Activated CD4-positive, alpha-beta T cell treated with anti-CD3 and anti-CD28 coated beads, Interleukin-2, amount 10 ng/mL, durations not matched to agents 24 days and 14 days (primary cell): ENCODE data around the gene NUDT4. TPM values are rescaled to one million over a fixed set of nuclear protein-coding genes. Genes with fewer than 3 reads are reported as not detected.
"Not testable (repeated sequence)": the region's sequence is repeated elsewhere in the genome, so short reads cannot be mapped to it uniquely, and the experiment has no call there.

ENCODE experiments used
- DNase-seq: peaks from one replicate; pipeline ENCODE4 v3.0.0; 2022
- H3K27ac Mint-ChIP-seq: one replicate; pipeline ENCODE4 v1.8.0; 2022; ENCODE audit warnings: mild to moderate bottlenecking, mixed read lengths
- H3K27me3 Mint-ChIP-seq: one replicate; pipeline ENCODE4 v1.8.0; 2022; ENCODE audit warnings: mixed read lengths
- H3K36me3 Mint-ChIP-seq: one replicate; pipeline ENCODE4 v1.8.0; 2022; ENCODE audit warnings: low read depth, mild to moderate bottlenecking, mixed read lengths
- H3K4me1 Mint-ChIP-seq: one replicate; pipeline ENCODE4 v1.8.0; 2021; ENCODE audit warnings: mixed read lengths
- H3K4me3 Mint-ChIP-seq: one replicate; pipeline ENCODE4 v1.8.0; 2022; ENCODE audit warnings: mild to moderate bottlenecking, moderate library complexity, mixed read lengths
- H3K9me3 Mint-ChIP-seq: one replicate; pipeline ENCODE4 v1.8.0; 2021; ENCODE audit warnings: mixed read lengths
- intact Hi-C: fragments of 100-400 bp; cut with micrococcal nuclease; formaldehyde crosslinking; loops from one replicate; pipeline ENCODE4 v1.15.1; 2023
- total RNA-seq: library from RNA; stranded (reverse); gene quantifications from 2 replicates; pipeline ENCODE4 v1.2.3, GENCODE V29; 2022

NUDT4 gene
- total RNA-seq, 1 donor from 2014 or later = 86.6 TPM

GRCh38 chr12:93399183-93399863 lies 21.6 kb downstream of the NUDT4 start:
- intact Hi-C loops = loop anchor here (5.0 kb wide), 1 partner anchor 372 kb away; no protein-coding TSS in a partner anchor

GRCh38 chr12:93402333-93403311 lies 24.9 kb downstream of the NUDT4 start:
- H3K9me3 Mint-ChIP-seq = no peaks in the 10 kb centered on the region
- no peak overlapping the region for H3K4me3 Mint-ChIP-seq
- peak overlapping the region; percentile 24 for H3K27ac Mint-ChIP-seq
- H3K27me3 Mint-ChIP-seq = no peaks in the 10 kb centered on the region
- no peak for DNase-seq
- peaks cover 42% of the 10 kb centered on the region for H3K36me3 Mint-ChIP-seq
- intact Hi-C loops = no loop called here
- H3K4me1 Mint-ChIP-seq = peaks cover 10% of the 10 kb centered on the region

More at GRCh38 chr12:93399183-93399863, 21.6 kb downstream of the NUDT4 start:
- not testable (repeated sequence) for H3K27me3 Mint-ChIP-seq, H3K4me1 Mint-ChIP-seq, H3K4me3 Mint-ChIP-seq, H3K27ac Mint-ChIP-seq, H3K9me3 Mint-ChIP-seq, DNase-seq
- H3K36me3 Mint-ChIP-seq = peaks cover 29% of the 10 kb centered on the region

GRCh38 chr12:93403988-93404803 lies 26.5 kb downstream of the NUDT4 start:
- peaks cover 20% of the 10 kb centered on the region for H3K4me1 Mint-ChIP-seq
- no peaks in the 10 kb centered on the region for H3K9me3 Mint-ChIP-seq
- no peak overlapping the region for H3K27ac Mint-ChIP-seq
- H3K27me3 Mint-ChIP-seq = no peaks in the 10 kb centered on the region
- no peak overlapping the region for H3K4me3 Mint-ChIP-seq
- intact Hi-C loops = no loop called here
- H3K36me3 Mint-ChIP-seq = peaks cover 50% of the 10 kb centered on the region
- no peak for DNase-seq

GRCh38 chr12:93404961-93405849 lies 27.5 kb downstream of the NUDT4 start:
- intact Hi-C loops = no loop called here
- no peak overlapping the region for H3K27ac Mint-ChIP-seq
- no peak overlapping the region for H3K4me3 Mint-ChIP-seq
- no peak for DNase-seq
- H3K4me1 Mint-ChIP-seq = peaks cover 20% of the 10 kb centered on the region
- H3K36me3 Mint-ChIP-seq = peaks cover 55% of the 10 kb centered on the region
- no peaks in the 10 kb centered on the region for H3K9me3 Mint-ChIP-seq
- no peaks in the 10 kb centered on the region for H3K27me3 Mint-ChIP-seq

GRCh38 chr12:93407054-93407962 lies 29.6 kb downstream of the NUDT4 start:
- Mint-ChIP-seq H3K27me3 (no peaks in the 10 kb centered on the region), H3K4me3 (no peak overlapping the region), H3K4me1 (peaks cover 29% of the 10 kb centered on the region), H3K27ac (peak overlapping the region; percentile 22), H3K9me3 (no peaks in the 10 kb centered on the region), H3K36me3 (peaks cover 72% of the 10 kb centered on the region)
- DNase-seq = no peak
- intact Hi-C loops = no loop called here

GRCh38 chr12:93407963-93408283 lies 30.2 kb downstream of the NUDT4 start:
- intact Hi-C loops = no loop called here

GRCh38 chr12:93408813-93409212 lies 31.1 kb downstream of the NUDT4 start:
- intact Hi-C loops = no loop called here
- no peaks in the 10 kb centered on the region for H3K27me3 Mint-ChIP-seq
- no peak overlapping the region for H3K4me3 Mint-ChIP-seq
- DNase-seq = no peak
- no peaks in the 10 kb centered on the region for H3K9me3 Mint-ChIP-seq
- peak overlapping the region; percentile 44 for H3K27ac Mint-ChIP-seq
- peaks cover 70% of the 10 kb centered on the region for H3K36me3 Mint-ChIP-seq
- H3K4me1 Mint-ChIP-seq = peaks cover 37% of the 10 kb centered on the region

More at GRCh38 chr12:93407963-93408283, 30.2 kb downstream of the NUDT4 start:
- H3K27ac Mint-ChIP-seq = peak overlapping the region; percentile 22
- H3K4me1 Mint-ChIP-seq = peaks cover 29% of the 10 kb centered on the region
- H3K9me3 Mint-ChIP-seq = no peaks in the 10 kb centered on the region
- no peaks in the 10 kb centered on the region for H3K27me3 Mint-ChIP-seq
- no peak for DNase-seq
- H3K36me3 Mint-ChIP-seq = peaks cover 67% of the 10 kb centered on the region
- H3K4me3 Mint-ChIP-seq = no peak overlapping the region

GRCh38 chr12:93409343-93410187 lies 31.8 kb downstream of the NUDT4 start:
- intact Hi-C loops = loop anchor here (10.0 kb wide), 1 partner anchor 695 kb away; no protein-coding TSS in a partner anchor
- not testable (repeated sequence) for DNase-seq, H3K4me3 Mint-ChIP-seq, H3K27me3 Mint-ChIP-seq, H3K9me3 Mint-ChIP-seq
- H3K36me3 Mint-ChIP-seq = peaks cover 67% of the 10 kb centered on the region
- peak overlapping the region; percentile 44 for H3K27ac Mint-ChIP-seq
- H3K4me1 Mint-ChIP-seq = peaks cover 37% of the 10 kb centered on the region

GRCh38 chr12:93411060-93411459 lies 33.3 kb downstream of the NUDT4 start:
- not testable (repeated sequence) for H3K4me3 Mint-ChIP-seq, H3K27ac Mint-ChIP-seq, H3K27me3 Mint-ChIP-seq, H3K9me3 Mint-ChIP-seq, DNase-seq
- H3K36me3 Mint-ChIP-seq = peaks cover 67% of the 10 kb centered on the region
- intact Hi-C loops = loop anchor here (10.0 kb wide), 1 partner anchor 694 kb away; no protein-coding TSS in a partner anchor
- peaks cover 50% of the 10 kb centered on the region for H3K4me1 Mint-ChIP-seq

GRCh38 chr12:93412396-93412795 lies 34.7 kb downstream of the NUDT4 start:
- Mint-ChIP-seq H3K4me1 (peaks cover 60% of the 10 kb centered on the region), H3K36me3 (peaks cover 56% of the 10 kb centered on the region)
- not testable (repeated sequence) for H3K9me3 Mint-ChIP-seq, H3K27me3 Mint-ChIP-seq, H3K4me3 Mint-ChIP-seq, DNase-seq, H3K27ac Mint-ChIP-seq
- intact Hi-C loops = loop anchor here (10.0 kb wide), 1 partner anchor 692 kb away; no protein-coding TSS in a partner anchor

GRCh38 chr12:93413064-93413463 lies 35.3 kb downstream of the NUDT4 start:
- peak overlapping the region; percentile 18 for H3K27ac Mint-ChIP-seq
- no peaks in the 10 kb centered on the region for H3K27me3 Mint-ChIP-seq
- intact Hi-C loops = loop anchor here (10.0 kb wide), 1 partner anchor 692 kb away; no protein-coding TSS in a partner anchor
- peaks cover 61% of the 10 kb centered on the region for H3K4me1 Mint-ChIP-seq
- H3K4me3 Mint-ChIP-seq = no peak overlapping the region
- DNase-seq = no peak
- H3K36me3 Mint-ChIP-seq = peaks cover 50% of the 10 kb centered on the region
- no peaks in the 10 kb centered on the region for H3K9me3 Mint-ChIP-seq
